Neural cell (in vitro differentiated cells): Measurements from ENCODE around the gene TIMM17B.

Experiments
- CTCF ChIP-seq: fragments of 450-650 bp; IDR thresholded peaks from 2 replicates; pipeline ENCODE4 v1.5.1; 2014; ENCODE audit warnings: antibody characterized with exemption, mild to moderate bottlenecking, moderate library complexity; ENCODE audit not compliant: poor library complexity, severe bottlenecking
- POLR2AphosphoS5 ChIP-seq: IDR thresholded peaks from 2 replicates; pipeline ENCODE4 v1.6.1; 2012
- RAD21 ChIP-seq: fragments of 450-650 bp; conservative IDR thresholded peaks from 2 replicates; pipeline ENCODE4 v1.6.1; 2014; ENCODE audit warnings: antibody characterized with exemption, mild to moderate bottlenecking, moderate library complexity
- TAF1 ChIP-seq: IDR thresholded peaks from 2 replicates; pipeline ENCODE4 v1.6.1; 2012; ENCODE audit warnings: low read depth

- no peak for TF ChIP-seq TAF1
- no peak for TF ChIP-seq POLR2AphosphoS5
- TF ChIP-seq RAD21: no peak
- no peak for TF ChIP-seq CTCF
Observed at GRCh38 chrX:48913605-48914366, 16.2 kb upstream of the TIMM17B start.
